Adrenal gland (tissue), 12 donors: ENCODE data around the gene CEACAM18. TPM values are rescaled to one million over a fixed set of nuclear protein-coding genes. Genes with fewer than 3 reads are reported as not detected.

Experiments used
- DNase-seq, 7 donors: peaks; one replicate each; pipeline ENCODE4 v3.0.0-alpha.2; 2019 to 2020
- H3K27ac ChIP-seq, 5 donors: fragments of 200-600 bp; sonication (generic) in 4 of 5; 1 replicate in 3 of 5; 2 replicates in 2 of 5; pipeline versions ENCODE4 v1.5.1 to v1.8.0; 2016 to 2020; ENCODE audit warnings: mild to moderate bottlenecking in 1 of 5
- H3K27me3 ChIP-seq: fragments of 200-600 bp; 2 replicates; pipeline ENCODE4 v1.8.0; 2021
- H3K36me3 ChIP-seq, 2 donors: fragments of 200-600 bp; replicated peaks in 1 of 2; 1 replicate in 1 of 2; 2 replicates in 1 of 2; pipeline versions ENCODE4 v1.5.1 to v1.8.0; 2018 to 2022
- H3K4me1 ChIP-seq, 2 donors: fragments of 200-600 bp; replicated peaks in 1 of 2; 1 replicate in 1 of 2; 2 replicates in 1 of 2; pipeline versions ENCODE4 v1.5.1 to v1.8.0; 2018 to 2021
- H3K4me3 ChIP-seq, 4 donors: fragments of 200-600 bp; sonication (generic) in 3 of 4; one replicate each; pipeline ENCODE4 v1.5.1; 2016 to 2018
- H3K9me3 ChIP-seq, 3 donors: fragments of 200-600 bp; sonication (generic) in 1 of 3; replicated peaks in 1 of 3; 1 replicate in 2 of 3; 2 replicates in 1 of 3; pipeline versions ENCODE4 v1.5.1 to v1.8.0; 2016 to 2021
- CTCF ChIP-seq, 6 experiments: fragments of 450-650 bp in 4 of 6; fragments of 200-600 bp in 2 of 6; sonication (generic) in 1 of 6; IDR thresholded peaks; 1 replicate in 5 of 6; 2 replicates in 1 of 6; pipeline versions ENCODE4 v1.5.1 to v1.8.0; 2016 to 2021; ENCODE audit warnings: antibody characterized with exemption in 6 of 6, mild to moderate bottlenecking in 2 of 6, moderate library complexity in 1 of 6
- POLR2A ChIP-seq, 2 donors: fragments of 450-650 bp; IDR thresholded peaks; one replicate each; pipeline ENCODE4 v1.6.1; 2017; ENCODE audit warnings: antibody characterized with exemption in 2 of 2, mild to moderate bottlenecking in 2 of 2, moderate library complexity in 1 of 2
- WGBS, 4 donors: extraction: QIAGEN DNeasy Blood & Tissue Kit in 2 of 4; methylation state at CpG; one replicate each; pipeline versions ENCODE4 v1.1.5 to v1.1.7; 2013 to 2017; 5-methylcytosine and 5-hydroxymethylcytosine counted together
- intact Hi-C, 2 donors: fragments of 100-400 bp; cut with DNase I; formaldehyde crosslinking; loops; one replicate each; pipeline versions ENCODE4 v1.14.1 to v1.15.0; 2022 to 2023
- polyA plus RNA-seq, 3 donors: library from polyadenylated mRNA; stranded (reverse); fragments of 200-250 nt in 2 of 3; fragments of 350-450 nt in 1 of 3; fragmentation: Illumina TruSeq in 1 of 3; extraction: RNeasy Lipid Tissue Mini Kit (QIAGEN cat#74804) in 1 of 3; gene quantifications; one replicate each; pipeline ENCODE4 v1.2.3, GENCODE V29; 2013 to 2014
- total RNA-seq, 9 donors: library from RNA; depleted of rRNA in 4 of 9; stranded (reverse); fragments of >200 nt in 4 of 9; fragments of 120-200 nt in 1 of 9; fragmentation: NEBNext Ultra II Directional in 1 of 9; extraction: Animal tissue kit (Norgen Biotek cat#: 25700) in 1 of 9; gene quantifications; one replicate each; pipeline versions ENCODE4 v1.1.0 to v1.2.4, GENCODE V29; 2013 to 2023
- donor health status: healthy with polysubstance abuse.
- donor health status: Bipolar disorder and iron deficiency.
- donor health status: DM: yes; HTN: yes; CAD: no.
- donor health status: DM: no; HTN: no; CAD: no.
- donor health status: DM: no; HTN: no; CAD: no.
- donor health status: DM: yes; HTN: yes; CAD: no.

Gene CEACAM18
- total and polyA plus RNA-seq, 12 donors = not detected

- 38 to 67% (median 47%) methylated on average over 1 of the region's 1 CpG for WGBS, 4 donors
- no peak overlapping the region for H3K4me3 ChIP-seq
- H3K27ac ChIP-seq = no peak overlapping the region
- H3K9me3 ChIP-seq = no peaks in the 10 kb centered on the region
- no peaks in the 10 kb centered on the region for H3K4me1 ChIP-seq
- no peak for DNase-seq
- intact Hi-C loops = no loop called here
- no peak for TF ChIP-seq CTCF (IDR thresholded peaks at IDR 0.05)
- TF ChIP-seq POLR2A (IDR thresholded peaks at IDR 0.05) = no peak
- no peaks in the 10 kb centered on the region for H3K27me3 ChIP-seq
- H3K36me3 ChIP-seq = no peaks in the 10 kb centered on the region
Measured at GRCh38 chr19:51434456-51434855, 43.9 kb upstream of the CEACAM18 start.

- WGBS, 4 donors = 49 to 56% (median 50%) methylated on average over 5 of the region's 5 CpGs
- peak in 3 of 6 experiments; percentile 22 to 33 (median 28) for TF ChIP-seq CTCF (IDR thresholded peaks at IDR 0.05)
- no peak for TF ChIP-seq POLR2A (IDR thresholded peaks at IDR 0.05)
- no peak overlapping the region for H3K4me3 ChIP-seq
- H3K4me1 ChIP-seq = no peaks in the 10 kb centered on the region
- intact Hi-C loops = no loop called here
- no peaks in the 10 kb centered on the region for H3K27me3 ChIP-seq
- no peak overlapping the region for H3K27ac ChIP-seq
- H3K36me3 ChIP-seq = no peaks in the 10 kb centered on the region
- DNase-seq = no peak
- no peaks in the 10 kb centered on the region for H3K9me3 ChIP-seq
Measured at GRCh38 chr19:51439021-51439465, 39.3 kb upstream of the CEACAM18 start.

- intact Hi-C loops = no loop called here
- whole genome bisulfite sequencing, 4 donors = 60 to 78% (median 70%) methylated on average over 2 of the region's 2 CpGs
- no peaks in the 10 kb centered on the region for H3K9me3 ChIP-seq
- no peak overlapping the region for H3K4me3 ChIP-seq
- no peaks in the 10 kb centered on the region for H3K4me1 ChIP-seq
- DNase-seq = no peak
- no peak overlapping the region for H3K27ac ChIP-seq
- TF ChIP-seq CTCF (IDR thresholded peaks at IDR 0.05) (no peak), POLR2A (IDR thresholded peaks at IDR 0.05) (no peak)
- no peaks in the 10 kb centered on the region for H3K27me3 ChIP-seq
- no peaks in the 10 kb centered on the region for H3K36me3 ChIP-seq
Measured at GRCh38 chr19:51440052-51440451, 38.3 kb upstream of the CEACAM18 start.

GRCh38 chr19:51440846-51441409 lies 37.4 kb upstream of the CEACAM18 start:
- peak overlapping the region in 1 of 4 donors; percentile 15 for H3K4me3 ChIP-seq
- DNase-seq = peak in 2 of 7 donors; percentile 24 to 34
- no peaks in the 10 kb centered on the region for H3K4me1 ChIP-seq
- H3K27ac ChIP-seq = peak overlapping the region in 2 of 5 donors; percentile 29 to 44
- no peaks in the 10 kb centered on the region for H3K36me3 ChIP-seq
- H3K27me3 ChIP-seq = no peaks in the 10 kb centered on the region
- H3K9me3 ChIP-seq = no peaks in the 10 kb centered on the region
- intact Hi-C loops = no loop called here
- 30 to 39% (median 32%) methylated on average over 11 of the region's 11 CpGs for WGBS, 4 donors
- TF ChIP-seq CTCF (IDR thresholded peaks at IDR 0.05) = no peak
- no peak for TF ChIP-seq POLR2A (IDR thresholded peaks at IDR 0.05)
